Activated B cell treated with CpG ODN at 0.5 μM for 24 hours (primary cell): ENCODE measurements around the gene ANAPC2. TPM values are rescaled to one million over a fixed set of nuclear protein-coding genes. Genes with fewer than 3 reads are reported as not detected.

Experiments used
- ATAC-seq: fragments of 200-7000 bp; cut with Tn5 transposase; one replicate; pipeline ENCODE4 v1.10.0; 2021; ENCODE audit warnings: low read depth, mild to moderate bottlenecking, moderate library complexity
- CTCF ChIA-PET: fragments of 350-600 bp; sonication (Branson Sonifier 250); formaldehyde crosslinking; loops from one replicate; lab custom pipeline; 2021; ENCODE audit warnings: antibody characterized with exemption; lab: Charles Lee
- POLR2A ChIA-PET: fragments of 350-600 bp; sonication (Branson Sonifier 250); formaldehyde crosslinking; loops from one replicate; lab custom pipeline; 2021; ENCODE audit warnings: antibody characterized with exemption; lab: Charles Lee
- DNase-seq: peaks from one replicate; pipeline ENCODE4 v3.0.0; 2022
- H3K27ac Mint-ChIP-seq: one replicate; pipeline ENCODE4 v1.8.0; 2020; ENCODE audit warnings: mixed read lengths
- H3K27me3 Mint-ChIP-seq: one replicate; pipeline ENCODE4 v1.8.0; 2021; ENCODE audit warnings: mixed read lengths
- H3K36me3 Mint-ChIP-seq: one replicate; pipeline ENCODE4 v1.8.0; 2021; ENCODE audit warnings: low read depth, mixed read lengths
- H3K4me1 Mint-ChIP-seq: one replicate; pipeline ENCODE4 v1.8.0; 2021; ENCODE audit warnings: mixed read lengths
- H3K4me3 Mint-ChIP-seq: one replicate; pipeline ENCODE4 v1.8.0; 2020; ENCODE audit warnings: mild to moderate bottlenecking, mixed read lengths
- H3K9me3 Mint-ChIP-seq: one replicate; pipeline ENCODE4 v1.8.0; 2020; ENCODE audit warnings: mixed read lengths
- CTCF ChIP-seq: fragments of 200-600 bp; IDR thresholded peaks from one replicate; pipeline ENCODE4 v1.8.0; 2022; ENCODE audit warnings: antibody characterized with exemption, mild to moderate bottlenecking
- intact Hi-C: fragments of 100-400 bp; cut with micrococcal nuclease; formaldehyde crosslinking; loops from one replicate; pipeline ENCODE4 v1.15.1; 2024
- total RNA-seq: library from RNA; stranded (reverse); gene quantifications from 2 replicates; pipeline ENCODE4 v1.2.3, GENCODE V29; 2022

The ANAPC2 gene
- total RNA-seq, 1 donor from 2014 or later, result 93.9 TPM

DNA sequence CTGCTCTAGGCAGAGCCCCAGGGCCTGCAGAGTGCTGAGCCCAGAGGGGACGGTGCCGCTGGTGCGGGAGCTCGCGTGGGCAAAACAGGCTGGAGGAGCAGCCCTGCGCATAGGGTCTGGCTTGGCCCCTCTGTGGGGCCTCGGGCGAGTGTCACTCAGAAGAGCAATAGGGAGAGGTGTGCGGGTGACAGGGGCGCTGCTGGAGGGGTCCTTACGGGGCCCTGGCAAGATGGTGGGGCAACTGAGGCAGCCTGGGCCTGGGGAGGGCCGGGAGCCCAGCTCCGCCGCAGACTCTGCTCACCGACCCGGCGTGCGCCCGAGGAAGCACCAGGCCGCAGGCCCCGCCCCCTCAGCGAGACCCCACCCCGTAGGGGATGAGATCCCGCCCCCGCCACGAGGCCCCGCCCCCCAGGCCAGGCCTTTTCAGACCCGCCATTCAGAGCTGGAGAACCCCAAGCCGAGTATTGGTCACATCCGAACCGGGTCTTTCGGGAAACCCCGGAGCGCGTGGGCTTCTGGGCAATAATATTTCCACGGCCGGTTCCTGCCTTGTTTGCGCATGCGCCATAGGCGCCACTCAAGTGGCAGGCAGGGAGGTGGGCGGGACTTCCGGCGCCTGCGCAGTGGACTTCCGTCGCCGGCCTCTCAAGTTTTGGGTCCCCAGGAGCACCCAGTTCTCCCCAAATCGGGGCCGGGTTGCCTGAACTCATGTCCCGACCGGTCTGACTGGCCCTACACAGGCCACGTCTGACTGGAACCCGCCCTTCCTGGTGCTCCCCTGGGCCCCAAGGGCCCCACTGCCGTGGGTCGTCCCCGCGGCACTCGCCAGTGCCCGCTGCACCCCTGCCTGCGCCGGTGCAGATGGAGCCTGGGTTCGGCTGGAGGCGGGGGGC, 35.0 kb upstream of the ANAPC2 start:
- H3K27ac Mint-ChIP-seq, result peak overlapping the region; percentile 73
- ATAC-seq, result peak; percentile 93
- POLR2A ChIA-PET, result interaction anchor here (0.6 to 4.1 kb wide), 39 partner anchors 9 to 522 kb away, joined by 3 to 53 read pairs (median 5); partner anchors contain the start of genes ANAPC2, MAN1B1, NDOR1 and NPDC1
- peak; percentile 97 for DNase-seq
- peaks cover 20% of the 10 kb centered on the region for H3K4me1 Mint-ChIP-seq
- H3K9me3 Mint-ChIP-seq, result no peaks in the 10 kb centered on the region
- H3K27me3 Mint-ChIP-seq, result peaks cover 2% of the 10 kb centered on the region
- H3K4me3 Mint-ChIP-seq, result peak overlapping the region; percentile 83
- no peak for TF ChIP-seq CTCF
- intact Hi-C loops, result loop anchor here (1.0 to 10.0 kb wide), 10 partner anchors 18 to 433 kb away; partner anchors contain the start of genes ANAPC2, C8G, FBXW5 and NDOR1
- no peaks in the 10 kb centered on the region for H3K36me3 Mint-ChIP-seq
- CTCF ChIA-PET, result interaction anchor here (0.6 to 2.2 kb wide), 6 partner anchors 11 to 177 kb away, joined by 3 to 10 read pairs (median 3); partner anchors contain the start of genes MAN1B1 and NPDC1

GRCh38 chr9:137222190-137223077, 34.1 kb upstream of the ANAPC2 start, which contains the start of gene RNF208:
TSS of gene RNF208 (minus strand) at chr9:137222240. CDS start at chr9:137221212, 1,028 bp downstream.
- intact Hi-C loops, result loop anchor here (1.0 to 10.0 kb wide), 10 partner anchors 17 to 432 kb away; partner anchors contain the start of genes ANAPC2, C8G, FBXW5 and NDOR1
- Mint-ChIP-seq H3K36me3 (no peaks in the 10 kb centered on the region), H3K27me3 (no peaks in the 10 kb centered on the region), H3K4me3 (peak within 1 kb of the TSS; percentile 83), H3K27ac (peak within 1 kb of the TSS; percentile 73), H3K9me3 (no peaks in the 10 kb centered on the region), H3K4me1 (peaks cover 17% of the 10 kb centered on the region)
- DNase-seq (no peak), ATAC-seq (no peak)
- ChIA-PET POLR2A (interaction anchor here (0.5 to 4.1 kb wide), 35 partner anchors 8 to 495 kb away, joined by 3 to 53 read pairs (median 5); partner anchors contain the start of genes ANAPC2, MAN1B1, NDOR1 and NPDC1), CTCF (interaction anchor here (0.6 to 2.2 kb wide), 5 partner anchors 12 to 176 kb away, joined by 3 to 10 read pairs (median 3); partner anchors contain the start of genes MAN1B1 and NPDC1)
- no peak for TF ChIP-seq CTCF

- intact Hi-C loops, result loop anchor here (2.0 to 10.0 kb wide), 4 partner anchors 71 to 431 kb away; partner anchors contain the start of genes C8G, FBXW5, TMEM141 and TRAF2
- Mint-ChIP-seq H3K4me3 (no peak overlapping the region), H3K36me3 (peaks cover 2% of the 10 kb centered on the region), H3K9me3 (no peaks in the 10 kb centered on the region), H3K27me3 (no peaks in the 10 kb centered on the region), H3K4me1 (peaks cover 15% of the 10 kb centered on the region), H3K27ac (no peak overlapping the region)
- TF ChIP-seq CTCF, result no peak
- DNase-seq, result no peak
- ATAC-seq, result no peak
- POLR2A ChIA-PET, result interaction anchor here (0.5 to 4.1 kb wide), 8 partner anchors 7 to 151 kb away, joined by 3 to 53 read pairs (median 14); partner anchors contain the start of genes ANAPC2, NDOR1, SAPCD2 and SSNA1
- CTCF ChIA-PET, result no interaction called here
Measured at GRCh38 chr9:137221506-137222111, 33.2 kb upstream of the ANAPC2 start.

DNA sequence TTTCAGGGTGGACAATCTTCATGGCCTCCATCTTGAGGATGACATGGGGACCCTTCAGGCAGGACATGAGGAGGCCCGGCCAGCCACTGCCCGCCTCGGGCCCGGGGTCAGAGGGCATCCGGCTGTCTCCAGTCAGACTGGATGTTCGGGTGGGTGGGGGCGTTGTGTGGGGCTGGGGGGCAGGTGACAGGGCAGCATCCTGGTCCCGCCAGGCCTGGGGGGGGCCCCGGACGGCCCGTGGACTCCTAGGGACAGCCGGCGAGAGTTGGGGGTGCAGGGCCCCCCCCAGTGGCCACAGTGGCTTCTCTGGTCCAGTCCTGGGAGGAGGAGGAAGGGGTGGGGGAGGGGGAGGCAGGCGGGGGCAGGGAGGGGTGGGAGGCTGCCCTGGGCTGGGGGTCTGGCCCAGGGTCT, 32.7 kb upstream of the ANAPC2 start:
- TF ChIP-seq CTCF, result no peak
- H3K4me1 Mint-ChIP-seq, result peaks cover 15% of the 10 kb centered on the region
- H3K9me3 Mint-ChIP-seq, result no peaks in the 10 kb centered on the region
- peaks cover 4% of the 10 kb centered on the region for H3K36me3 Mint-ChIP-seq
- POLR2A ChIA-PET, result interaction anchor here (3.3 to 4.1 kb wide), 3 partner anchors 15 to 33 kb away, joined by 40 to 53 read pairs (median 46); partner anchors contain the start of genes ANAPC2, NDOR1, SSNA1 and TMEM203
- DNase-seq (no peak), ATAC-seq (no peak)
- CTCF ChIA-PET, result no interaction called here
- H3K27me3 Mint-ChIP-seq, result no peaks in the 10 kb centered on the region
- no peak overlapping the region for H3K27ac Mint-ChIP-seq
- intact Hi-C loops, result loop anchor here (10.0 kb wide), 2 partner anchors 276 to 336 kb away; partner anchors contain the start of genes C8G, FBXW5 and TRAF2
- peak overlapping the region; percentile 38 for H3K4me3 Mint-ChIP-seq
